NCI-H1105 treated with DMSO at 0.1 percent for 48 hours (cell line): ENCODE results near the gene SCAP.

Source experiments
- DNase-seq: peaks from one replicate; lab custom pipeline; 2025; lab: John Stamatoyannopoulos, UW

The SCAP gene

DNA sequence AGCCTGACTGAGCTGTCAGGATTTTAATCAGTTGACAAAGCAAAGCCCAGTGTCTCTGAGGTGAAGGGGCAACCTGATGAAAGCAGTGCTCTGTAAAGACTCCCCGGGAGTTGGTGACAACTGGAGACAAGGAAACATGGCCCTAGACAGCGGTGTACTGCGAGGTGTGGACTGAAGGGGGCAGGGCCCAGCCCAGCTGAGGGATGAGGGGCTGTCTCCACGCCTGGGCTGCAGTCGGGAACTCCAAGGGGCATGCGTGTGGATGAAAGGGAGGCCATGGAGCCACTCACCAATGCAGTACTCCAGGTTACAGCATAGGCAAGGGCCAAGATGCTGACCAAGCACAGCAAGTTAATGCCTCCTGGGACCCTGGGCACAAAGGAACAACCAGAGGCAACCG lies 45.1 kb downstream of the SCAP start:
- no peak for DNase-seq

DNA sequence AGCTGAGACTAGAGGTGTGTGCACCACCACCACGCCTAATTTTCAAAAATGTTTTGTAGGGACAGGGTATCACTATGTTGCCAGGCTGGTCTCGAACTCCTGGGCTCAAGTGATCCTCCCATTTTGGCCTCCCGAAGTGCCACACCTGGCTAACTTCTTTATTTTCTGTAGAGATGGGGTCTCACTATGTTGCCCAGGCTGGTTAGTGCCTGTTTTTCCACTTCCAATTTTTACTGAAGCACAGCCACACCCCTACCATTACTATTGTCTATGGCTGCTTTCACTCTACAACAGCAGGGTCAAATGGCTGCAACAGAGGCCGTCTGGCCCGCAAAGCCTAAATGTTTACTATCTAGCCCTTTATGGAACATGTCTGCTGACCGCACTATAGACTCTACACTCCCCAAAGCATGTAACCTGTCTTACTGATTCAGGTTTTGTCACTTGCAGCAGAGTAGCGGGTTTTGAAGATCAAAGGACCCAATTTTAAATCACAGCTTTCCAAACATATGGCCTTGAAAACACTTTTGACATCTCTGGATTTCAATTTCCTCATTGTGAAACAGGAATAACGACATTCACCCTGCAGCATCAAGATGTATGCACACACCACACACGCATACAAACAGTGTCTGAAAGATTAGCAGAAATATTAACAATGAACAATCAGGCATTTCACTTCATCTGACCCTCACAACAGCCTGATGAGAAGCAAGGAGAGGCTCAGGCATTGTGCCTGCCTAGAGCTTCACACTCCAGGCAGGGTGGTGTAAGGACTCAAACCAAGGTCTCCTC lies 46.1 kb downstream of the SCAP start:
- DNase-seq, result no peak

DNA sequence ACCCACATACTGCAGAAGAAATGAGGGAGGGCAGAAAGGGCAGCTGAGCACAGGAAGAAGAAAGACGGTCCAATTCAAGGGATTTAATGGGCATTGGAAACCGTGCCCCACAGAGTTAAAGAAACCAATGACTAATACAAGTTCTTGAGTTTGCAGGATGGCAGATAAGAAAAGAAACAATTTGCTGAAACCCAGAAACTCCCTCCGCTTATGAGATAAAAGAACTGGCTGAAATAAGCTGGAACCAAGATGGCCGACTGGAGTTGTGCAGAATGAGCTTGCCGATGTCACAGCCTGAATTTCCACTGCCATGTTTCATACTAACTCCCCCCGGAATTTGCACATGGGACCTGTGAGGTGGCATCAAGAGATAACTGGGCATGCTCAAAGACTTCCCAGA lies 47.1 kb downstream of the SCAP start:
- DNase-seq, result no peak

DNA sequence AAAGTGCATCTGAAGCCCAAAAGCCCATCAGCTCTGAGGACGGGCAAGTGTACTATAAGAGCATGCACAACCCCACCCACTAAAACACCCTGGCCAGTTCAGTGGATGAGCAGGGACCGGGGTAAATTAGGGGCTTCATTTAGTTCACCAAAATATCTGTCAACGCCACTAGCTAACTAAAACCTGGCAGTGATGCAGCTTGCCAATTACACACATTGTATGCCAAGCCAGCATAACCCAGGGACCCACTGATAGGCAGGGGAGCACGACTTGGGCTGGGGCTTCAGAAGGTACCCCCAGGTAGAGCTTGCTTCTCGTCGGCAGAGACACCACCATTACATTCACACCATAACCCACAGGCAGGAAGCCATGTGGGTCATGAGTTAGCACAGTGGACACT lies 47.9 kb downstream of the SCAP start:
- no peak for DNase-seq

DNA sequence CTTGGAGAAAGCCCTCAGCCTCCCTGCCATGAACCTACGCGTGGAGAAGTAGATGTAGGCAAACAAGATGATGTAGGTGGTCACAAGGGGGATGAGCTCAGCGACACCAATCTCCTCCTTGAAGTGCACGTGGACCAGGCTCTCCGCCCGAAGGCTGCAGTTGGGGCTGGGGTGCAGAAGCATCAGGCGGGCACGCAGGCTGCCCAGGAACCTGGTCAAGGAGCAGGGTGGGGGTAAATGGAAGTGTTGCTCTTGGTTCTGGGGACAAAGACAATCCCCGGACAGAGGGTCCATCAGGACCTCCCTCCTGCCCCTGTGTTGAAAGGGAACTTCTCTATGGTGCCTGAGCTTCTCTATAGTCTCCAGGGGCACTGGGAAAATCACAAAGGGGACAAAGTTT lies 49.8 kb downstream of the SCAP start:
- DNase-seq, result no peak

DNA sequence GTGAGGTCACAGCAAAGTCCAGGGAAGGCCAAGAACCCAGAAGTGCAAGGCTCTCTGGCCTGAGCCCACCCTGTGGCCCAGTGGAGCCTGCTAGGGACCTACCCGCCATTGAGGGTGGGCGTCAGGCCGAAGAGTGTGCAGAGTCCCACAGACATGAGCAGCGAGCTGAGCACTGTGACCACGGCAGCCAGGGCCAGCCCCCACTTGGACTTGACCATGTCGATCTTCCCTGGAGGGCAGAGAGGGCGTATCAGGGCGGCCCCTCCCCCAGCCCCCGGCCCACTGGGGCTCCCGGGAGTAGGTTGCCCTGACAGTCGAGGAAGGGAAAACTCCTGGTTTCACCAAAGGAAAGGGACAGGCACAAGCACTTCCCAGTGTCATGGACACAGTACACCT lies 50.4 kb downstream of the SCAP start:
- no peak for DNase-seq

DNA sequence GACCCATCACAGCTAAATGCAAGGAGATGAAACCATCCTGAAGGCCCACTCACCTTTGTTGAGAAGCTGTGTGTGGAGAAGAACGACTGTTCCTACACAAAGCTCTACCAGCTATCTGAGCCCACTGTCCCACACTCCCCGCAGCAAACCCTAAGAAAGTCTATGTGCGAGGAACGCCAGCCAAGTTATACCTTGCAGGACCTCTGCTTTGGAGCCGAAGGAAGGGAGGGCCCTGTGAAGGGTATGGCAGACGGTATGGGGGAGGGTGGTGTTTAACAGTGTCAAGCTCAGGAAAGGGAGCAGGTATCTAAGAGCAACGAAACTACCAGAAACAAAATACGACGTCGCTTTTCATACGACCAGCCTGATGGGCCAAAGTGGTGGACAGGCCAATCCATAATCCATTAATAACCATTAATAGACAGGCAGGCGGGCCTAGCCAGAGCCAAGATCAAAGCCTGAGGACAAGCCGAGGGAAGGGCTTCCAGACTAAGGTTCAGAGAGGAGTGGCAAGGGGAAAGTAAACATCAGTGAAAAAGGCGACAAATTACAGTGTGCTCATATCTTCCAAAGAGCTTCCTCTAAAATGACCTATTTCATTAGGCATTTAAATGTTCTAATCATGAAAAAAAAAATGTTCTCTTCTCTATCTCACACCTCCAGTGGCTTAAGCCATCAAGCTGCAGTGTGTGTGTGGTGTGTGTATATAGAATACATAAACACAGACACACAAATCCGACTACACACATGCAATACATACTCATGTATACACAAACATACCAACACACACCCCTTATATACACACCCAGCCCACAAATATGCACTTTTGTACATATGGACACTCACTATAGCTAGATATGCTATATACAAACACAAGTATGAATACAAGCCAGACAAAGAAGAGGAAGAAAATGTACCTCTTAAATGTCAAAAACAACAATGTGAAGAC lies 51.0 kb downstream of the SCAP start:
- no peak for DNase-seq

DNA sequence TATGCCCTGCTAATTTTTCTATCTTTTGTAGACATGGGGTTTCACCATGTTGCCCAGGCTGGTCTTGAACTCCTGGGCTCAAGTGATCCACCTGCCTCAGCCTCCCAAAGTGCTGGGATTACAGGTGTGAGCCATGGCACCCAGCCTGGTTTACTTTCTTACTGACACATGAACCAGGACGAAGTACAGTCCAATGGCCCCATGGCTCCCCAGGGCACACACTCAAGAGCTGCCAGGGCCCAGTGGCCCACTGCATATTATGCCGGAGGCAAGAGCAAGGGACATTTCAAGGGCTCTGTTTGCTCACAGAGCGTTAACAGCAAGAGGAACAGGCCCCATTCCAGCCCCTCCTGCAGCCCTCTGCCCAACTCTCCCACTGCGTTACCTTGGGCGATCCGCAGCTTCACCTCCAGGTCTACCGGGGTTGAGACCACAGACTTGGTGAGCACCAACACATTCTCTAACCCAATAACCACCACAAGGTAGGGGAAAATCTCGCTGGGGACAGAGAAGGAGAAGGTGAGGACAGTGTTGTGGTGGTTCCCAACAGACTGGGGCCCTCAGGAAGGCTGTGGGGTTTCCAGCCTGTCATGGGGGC lies 52.1 kb downstream of the SCAP start:
- no peak for DNase-seq

DNA sequence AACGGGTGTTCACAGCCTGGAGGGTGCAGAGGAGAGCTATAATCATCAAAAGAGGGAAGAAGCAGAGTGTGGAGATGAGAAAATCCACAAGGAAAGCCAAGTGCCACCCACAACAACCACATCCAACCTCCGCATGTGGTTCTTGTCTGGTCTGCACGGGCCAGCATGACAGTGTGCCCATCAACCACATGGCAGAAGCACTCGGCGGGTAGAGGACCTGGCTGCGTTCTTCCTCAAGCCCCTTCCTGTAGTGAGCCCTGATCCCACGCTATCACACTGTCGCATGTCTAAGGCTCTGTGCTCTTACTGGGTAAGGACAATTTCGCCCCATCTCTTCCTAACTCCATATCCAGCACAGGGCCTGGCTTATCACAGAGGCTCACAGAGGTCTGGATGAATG lies 53.0 kb downstream of the SCAP start:
- DNase-seq, result no peak

DNA sequence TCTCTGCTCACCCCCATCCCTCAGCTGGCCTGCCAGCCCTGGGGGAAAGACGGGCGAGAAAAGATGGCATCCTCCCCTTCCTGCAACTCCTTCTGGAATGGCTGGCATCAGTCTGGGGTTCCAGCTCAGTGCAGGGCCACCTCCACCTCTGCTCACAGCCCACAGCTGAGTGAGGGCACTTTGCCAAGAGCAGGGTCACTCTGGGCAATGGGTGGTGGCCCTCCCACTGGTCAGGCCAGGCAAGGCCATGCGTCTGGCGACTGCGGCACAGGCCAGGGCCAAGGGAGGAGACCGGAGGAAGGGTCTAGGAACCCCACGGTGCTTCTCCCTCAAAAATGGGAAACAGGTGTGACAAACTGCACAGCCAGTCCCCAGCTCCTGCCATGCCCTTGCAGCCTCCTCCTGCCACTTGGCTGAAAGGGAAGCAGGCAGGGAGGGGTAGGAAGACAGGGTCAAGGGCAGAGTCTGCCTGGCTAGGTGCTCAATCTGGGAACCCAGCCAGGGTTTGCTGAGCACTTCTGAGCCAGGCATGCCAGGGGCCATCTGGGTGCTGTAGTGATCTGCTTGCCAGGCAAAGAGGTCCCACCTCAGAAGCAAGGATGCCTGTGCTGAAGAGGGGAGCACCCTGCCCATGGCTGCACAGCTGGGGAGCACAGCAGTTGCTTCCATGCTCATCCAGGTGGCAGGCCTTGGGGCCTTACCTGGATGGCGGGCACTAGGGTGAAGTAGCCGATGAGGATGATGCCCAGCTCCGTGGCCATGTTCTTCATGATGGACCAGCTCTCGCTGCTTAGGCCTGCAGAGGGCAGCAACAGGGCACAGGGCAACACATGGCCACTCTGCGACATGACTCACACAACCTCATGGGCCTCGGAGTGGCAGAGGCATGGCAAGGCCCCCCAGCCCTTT lies 53.7 kb downstream of the SCAP start:
- DNase-seq, result peak; percentile 49

DNA sequence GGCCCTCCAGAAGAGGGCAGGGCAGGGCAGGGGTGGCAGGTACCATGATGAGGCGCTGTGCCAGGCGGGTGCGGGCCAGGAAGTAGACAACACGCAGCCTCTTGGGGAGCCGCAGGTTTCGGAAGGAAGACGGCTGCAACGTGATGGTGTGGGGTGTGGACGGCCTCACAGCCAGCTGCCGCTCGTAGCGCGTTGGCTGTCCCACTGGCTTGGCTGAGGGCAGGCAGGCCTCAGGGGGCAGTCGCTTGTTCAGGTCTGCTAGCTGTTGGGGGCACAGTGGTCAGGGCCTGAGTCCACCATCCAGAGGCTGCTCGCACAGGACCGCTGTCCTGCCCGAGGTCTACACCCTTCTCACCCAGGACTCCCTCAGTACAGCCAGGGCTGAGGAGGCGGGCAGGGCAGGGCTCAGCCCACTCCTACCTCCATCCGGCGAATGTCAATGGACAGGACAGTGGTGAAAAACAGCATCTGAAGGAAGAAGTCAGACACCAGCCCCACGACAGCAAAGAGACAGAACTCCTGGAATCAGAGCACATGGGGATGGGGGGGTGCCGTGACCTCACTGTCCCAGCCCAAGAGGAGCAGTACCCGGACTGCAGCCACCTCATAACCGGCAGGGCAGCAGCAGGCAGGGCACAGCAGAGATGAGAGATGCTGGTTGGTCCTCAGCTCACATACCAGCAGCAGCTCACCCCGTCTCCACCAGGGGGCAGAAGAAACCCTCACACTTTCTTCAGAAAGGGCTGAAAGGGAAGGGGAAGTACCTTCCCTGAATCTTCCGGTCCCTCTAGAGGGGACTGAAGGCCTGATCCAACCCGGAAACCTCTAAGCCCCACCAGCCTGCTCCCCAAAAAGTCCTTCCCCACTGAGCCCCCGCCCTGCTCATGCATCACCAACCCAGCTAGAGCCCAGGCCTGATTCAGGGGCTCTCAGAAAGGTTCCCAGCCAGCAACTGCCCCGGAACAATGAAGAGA lies 54.9 kb downstream of the SCAP start:
- DNase-seq, result peak; percentile 44

DNA sequence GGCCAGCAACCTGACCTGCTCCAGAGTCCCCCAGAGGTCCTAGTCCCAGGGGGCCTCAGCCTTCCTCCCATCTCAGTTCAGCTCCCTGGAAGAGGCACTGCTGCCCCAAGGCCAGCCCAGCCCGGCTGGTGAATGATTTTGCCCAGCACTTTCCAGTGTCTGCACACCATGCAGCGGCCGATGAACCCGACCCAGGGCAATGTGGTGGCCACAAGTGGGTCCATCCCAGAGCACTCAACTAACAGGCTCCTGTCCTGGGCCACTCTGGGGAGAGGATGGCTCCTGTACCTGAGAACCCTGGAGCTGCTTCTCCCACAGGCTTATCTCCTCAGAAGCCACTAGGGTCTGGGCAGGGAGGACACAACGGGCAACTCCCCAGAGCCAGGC lies 55.7 kb downstream of the SCAP start:
- no peak for DNase-seq

DNA sequence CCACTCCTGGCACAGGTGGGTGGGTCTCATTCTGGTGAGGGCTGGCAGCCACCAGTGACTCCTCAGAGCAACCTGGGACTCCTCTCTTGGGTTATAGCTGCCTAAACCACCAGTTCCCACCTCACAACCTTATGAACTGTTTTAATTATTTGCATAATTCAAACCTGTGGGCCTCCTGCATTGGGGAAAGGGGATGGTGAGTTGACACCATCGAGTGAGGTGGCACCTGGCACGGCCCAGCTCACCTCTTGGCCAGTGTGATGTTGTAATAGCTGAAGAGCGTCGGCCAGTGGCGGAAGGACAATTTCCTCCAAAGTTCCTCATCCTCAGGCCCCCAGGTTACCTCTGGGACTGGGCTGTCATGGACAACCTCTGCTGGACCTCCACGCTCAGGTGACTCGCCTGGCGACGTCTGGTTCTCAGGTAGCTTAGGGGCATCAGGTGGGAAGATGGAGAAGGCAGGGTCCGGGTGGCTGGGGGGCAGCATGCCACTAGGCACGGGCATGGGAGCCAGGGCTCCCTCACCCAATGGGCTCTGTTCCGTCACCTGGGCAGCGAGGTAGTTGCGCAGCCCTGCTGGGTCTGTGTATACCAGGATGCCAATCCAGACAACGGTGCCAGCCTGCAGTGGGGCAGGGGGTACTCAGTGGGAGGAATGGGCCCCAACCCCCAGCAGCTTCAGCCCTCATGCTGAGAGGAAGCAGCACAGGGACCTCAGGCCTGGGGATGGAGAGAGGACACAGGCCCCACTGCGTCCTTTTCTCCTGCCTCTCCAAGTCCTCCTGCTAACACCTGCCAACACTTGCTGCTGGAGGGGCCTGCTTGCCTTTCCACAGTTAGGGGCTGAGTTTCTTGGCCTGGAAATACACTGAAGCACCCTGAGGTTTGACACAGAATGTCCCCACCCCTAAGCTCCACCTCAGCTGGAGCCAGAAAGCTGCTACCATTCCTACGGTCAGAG lies 56.4 kb downstream of the SCAP start:
- no peak for DNase-seq

DNA sequence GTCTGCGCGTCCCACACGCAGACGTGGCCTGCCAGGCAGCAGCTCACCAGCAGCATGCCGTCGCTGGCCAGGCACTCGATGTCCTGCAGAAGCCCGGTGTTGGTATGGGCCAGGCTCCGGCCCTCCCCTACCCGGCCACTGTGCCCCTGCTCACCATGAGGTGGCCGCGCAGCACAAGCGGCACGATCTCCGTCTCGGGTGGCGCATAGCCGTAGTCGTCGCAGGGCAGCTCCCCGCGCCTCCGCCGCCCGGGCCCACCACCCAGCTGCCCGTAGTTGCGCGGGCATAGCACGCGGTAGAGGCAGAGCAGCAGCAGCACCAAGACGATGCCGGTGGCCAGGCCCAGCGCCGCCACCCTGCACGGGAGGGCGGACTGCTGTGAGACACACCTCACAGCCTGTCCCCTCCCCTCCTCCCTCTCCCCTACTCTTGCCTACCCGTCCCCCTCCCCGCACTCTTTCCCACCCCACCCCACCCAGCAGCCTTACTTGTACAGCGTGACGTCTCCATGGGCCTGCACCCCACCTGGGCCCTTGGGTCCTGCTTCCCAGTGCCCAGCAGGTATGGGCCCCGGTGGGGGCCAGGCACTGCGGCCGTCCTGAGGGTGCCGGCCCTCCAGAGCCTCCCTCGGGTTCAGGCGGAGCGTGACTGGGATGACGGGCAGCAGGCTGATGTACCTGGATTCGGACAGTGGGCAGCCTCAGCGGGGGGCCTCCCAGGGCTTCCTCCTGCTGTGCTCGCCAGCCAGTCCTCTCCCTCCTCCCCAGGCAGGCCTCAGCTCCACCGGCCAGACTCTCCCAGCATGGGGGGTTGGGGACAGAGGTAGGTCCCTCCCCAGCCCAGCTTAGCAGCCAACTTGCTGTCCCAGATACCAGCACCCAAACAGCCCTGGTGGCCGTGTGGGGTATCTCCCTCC lies 57.3 kb downstream of the SCAP start:
- DNase-seq, result no peak

DNA sequence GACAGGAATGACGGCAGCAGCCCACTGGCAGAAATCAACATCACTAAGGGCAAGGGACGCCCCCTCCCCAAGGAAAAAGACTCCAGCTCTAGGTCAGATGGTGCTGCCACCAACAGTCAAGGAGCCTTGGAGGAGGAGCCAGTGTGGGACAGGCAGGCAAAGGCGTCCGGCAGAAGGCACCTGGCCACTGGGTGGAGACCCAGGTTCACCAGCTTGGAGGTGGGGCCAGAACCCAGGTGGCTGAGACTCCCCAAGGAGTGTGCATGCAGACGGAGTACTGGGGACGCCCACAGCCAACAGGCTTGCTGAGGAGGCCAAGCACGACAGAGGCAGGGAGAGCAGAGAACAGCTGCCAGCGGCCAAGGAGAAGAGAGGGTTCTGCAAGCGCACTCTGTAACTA lies 59.7 kb downstream of the SCAP start:
- DNase-seq, result no peak

DNA sequence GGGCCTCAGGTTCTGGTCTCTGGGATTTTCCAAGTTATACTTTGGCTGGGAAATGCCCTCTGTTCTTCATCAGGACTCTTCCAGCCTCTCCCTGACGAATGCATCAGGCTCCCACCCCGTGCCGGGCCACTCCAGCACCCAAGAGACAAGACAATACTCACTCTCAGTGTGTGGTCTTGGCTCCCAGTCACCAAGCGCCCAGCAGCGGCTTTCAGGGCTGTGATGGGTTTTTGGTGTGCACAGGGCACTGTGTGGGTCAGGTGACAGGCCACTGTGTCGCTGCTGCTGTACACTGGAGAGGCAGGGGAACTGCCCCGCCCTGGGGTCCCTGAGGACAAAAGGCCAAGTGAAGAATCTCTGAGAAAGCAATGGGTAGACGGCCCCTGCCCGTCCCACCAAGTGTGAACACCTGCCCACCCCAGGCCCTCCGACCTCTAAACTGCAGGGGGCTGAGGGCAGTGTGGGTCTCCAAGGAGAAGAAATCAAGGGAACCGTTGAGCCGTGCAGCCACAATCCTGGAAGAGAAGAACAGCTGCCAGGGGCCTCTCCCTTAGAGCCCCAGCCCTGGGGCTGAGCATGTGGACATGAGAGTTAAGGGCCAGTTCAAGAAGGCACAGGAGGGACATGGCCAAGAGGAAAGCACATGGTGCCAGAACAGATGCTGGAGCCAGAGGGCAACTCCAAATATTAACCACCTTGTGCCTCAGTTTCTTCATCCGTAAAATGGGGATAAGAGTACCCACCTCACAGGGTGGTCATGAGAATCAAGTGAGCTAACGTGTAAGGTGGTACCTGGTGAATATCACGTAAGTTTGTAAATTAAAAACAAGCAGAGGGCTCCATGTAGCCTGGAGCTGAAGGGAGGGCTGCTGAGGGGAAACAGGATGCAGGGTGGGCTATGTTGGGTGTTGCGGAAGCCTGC lies 60.8 kb downstream of the SCAP start:
- DNase-seq, result no peak

DNA sequence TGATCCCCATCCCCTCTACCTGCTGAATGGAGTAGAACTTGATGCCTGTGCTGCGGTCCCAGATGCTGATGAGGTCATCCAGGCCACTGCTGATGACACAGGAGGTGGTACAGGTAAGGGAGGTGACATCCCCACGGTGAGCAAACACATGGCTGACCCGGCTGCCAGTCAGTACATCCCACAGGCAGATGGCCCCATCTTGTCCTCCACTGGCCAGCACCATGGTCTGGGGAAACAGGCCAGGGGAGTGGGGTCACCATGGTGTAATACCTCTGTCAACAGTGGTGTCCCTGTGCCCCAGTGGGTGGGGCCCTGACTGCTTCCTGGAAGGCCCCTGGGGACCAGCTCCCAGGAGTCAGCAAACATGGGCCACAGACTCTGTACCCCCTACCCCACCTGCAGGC lies 61.6 kb downstream of the SCAP start:
- no peak for DNase-seq
